ENCODE measurements around the gene NKX2-1.

DNA sequence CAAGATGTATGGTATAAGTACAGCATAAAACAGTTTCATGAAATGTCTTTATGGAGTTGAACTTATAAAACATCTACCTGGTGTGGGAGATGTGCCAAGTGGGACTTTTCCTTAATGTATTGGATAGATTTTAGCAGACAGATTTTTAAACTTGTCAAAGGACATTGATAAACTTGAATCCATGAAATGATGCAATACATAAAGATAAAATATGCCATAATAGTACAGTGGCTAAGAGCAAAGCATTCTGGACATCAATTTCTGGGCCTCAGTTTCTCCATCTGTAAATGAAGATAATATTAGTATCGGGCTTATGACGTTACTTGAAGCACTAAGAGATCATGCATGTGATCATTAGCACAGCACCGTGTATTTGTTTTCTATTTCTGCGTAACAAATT lies 45.4 kb downstream of the NKX2-1 start:
- TF ChIP-seq POLR2A (IDR thresholded peaks at IDR 0.05; ENCODE audit: low read length): no peak
- no peak for TF ChIP-seq GATA1 (IDR thresholded peaks at IDR 0.05; ENCODE audit: low read depth, low read length)
